Measurements from ENCODE around the gene BCL11B.

Gene BCL11B

GRCh38 chr14:99119554-99120525 lies 152.2 kb downstream of the BCL11B start:
- no peak for DNase-seq (ENCODE audit: low read depth in 2 of 2)

Data from stimulated activated CD8-positive, alpha-beta memory T cell treated with anti-CD3 and anti-CD28 coated beads, Interleukin-7, amount 100 ng/mL, for 1 hour (primary cell).